NCI-H146 treated with DMSO at 0.1 percent for 48 hours (cell line): Measurements from ENCODE around the gene IQGAP2.
"Not testable (repeated sequence)": the region's sequence is repeated elsewhere in the genome, so short reads cannot be mapped to it uniquely, and the experiment has no call there.

Experiments
- DNase-seq: peaks from one replicate; lab custom pipeline; 2025; ENCODE audit not compliant: unreplicated experiment; lab: John Stamatoyannopoulos, UW

IQGAP2 gene

DNA sequence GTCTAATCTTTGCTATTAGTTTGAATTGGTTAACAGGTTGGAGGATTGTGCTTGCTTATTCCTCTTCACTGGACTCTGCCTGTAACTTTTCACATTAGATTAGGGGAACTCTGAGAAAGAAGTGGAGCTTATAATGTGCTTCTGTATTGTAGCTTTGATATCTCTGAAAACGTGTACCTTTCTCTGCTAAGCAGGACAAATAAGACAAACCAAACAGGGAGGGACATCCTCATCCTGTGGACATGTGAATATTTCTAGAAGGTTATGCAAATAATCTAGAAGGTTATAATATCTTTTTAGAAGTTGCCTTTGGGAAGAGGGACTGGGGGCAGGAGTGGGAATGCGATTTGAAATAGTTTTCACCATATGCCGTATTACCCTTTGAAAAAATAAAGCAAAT is 11.7 kb downstream of the IQGAP2 start:
- no peak for DNase-seq

DNA sequence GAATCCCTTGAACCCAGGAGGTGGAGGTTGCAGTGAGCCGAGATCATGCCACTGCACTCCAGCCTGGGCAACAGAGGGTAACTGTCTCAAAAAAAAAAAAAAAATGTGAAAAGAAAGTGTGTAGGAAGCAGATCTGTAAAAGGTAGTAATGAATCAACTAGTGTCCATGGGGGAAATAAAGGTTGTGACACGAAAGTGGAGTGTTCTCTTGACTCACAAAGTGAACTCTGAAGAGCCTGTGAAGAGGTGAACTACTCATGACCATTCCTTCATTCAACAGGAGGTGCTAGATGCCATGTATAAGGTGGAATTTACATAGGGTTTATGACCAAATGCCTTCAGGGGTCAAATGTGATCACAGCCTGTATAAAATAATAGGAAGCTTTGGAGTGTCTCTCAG is 12.8 kb downstream of the IQGAP2 start:
- DNase-seq, result no peak

DNA sequence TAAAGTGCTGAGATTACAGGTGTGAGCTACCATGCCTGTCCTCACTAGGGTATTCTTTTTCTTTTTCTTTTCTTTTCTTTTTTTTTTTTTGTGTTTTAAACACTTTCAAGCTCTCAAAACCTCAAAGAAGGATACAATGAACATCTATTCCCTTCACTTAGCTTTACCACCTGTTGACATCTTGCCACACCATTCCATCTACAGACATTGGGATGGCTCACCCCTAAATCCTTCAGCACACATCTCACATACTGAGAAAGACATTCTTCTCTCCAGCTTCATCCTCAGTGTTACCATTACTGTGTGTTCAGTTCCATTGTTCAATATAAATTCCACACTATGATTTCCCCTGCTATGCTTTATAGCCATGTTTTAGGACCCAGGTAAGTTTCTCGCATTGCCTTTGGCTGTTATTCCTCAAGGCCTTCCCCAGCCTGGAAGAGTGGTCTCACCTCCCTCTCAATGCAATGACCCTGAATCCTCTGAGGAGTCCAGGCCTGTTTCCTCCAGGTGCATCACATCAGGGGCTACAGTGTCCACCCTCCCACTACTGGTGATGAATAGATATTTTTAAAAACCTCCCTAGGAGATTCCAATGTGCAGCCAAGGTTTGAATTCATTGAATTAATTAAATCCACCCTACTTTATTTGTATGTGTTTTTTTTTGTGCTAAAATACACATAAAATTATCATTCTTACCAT is 16.7 kb downstream of the IQGAP2 start:
- DNase-seq, result no peak

DNA sequence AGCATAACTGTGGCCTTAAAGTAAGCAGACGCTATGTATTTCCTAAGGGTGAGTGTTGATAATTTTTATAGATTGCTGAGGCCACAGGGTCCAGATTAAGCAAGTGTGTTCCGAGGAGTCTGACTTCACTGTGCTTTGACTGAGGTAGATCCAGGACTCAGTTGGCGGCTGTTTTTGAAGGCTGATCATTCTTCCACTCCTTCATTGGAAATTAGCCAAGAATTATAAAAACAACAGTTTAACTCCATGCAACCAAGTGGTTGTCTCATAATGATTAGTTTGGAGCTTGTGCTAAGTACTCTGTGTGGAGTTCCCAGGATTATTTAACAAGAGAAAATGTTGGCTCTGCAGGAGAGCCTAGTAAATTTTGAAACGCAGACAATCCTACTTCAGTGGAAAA is 19.1 kb downstream of the IQGAP2 start:
- no peak for DNase-seq

DNA sequence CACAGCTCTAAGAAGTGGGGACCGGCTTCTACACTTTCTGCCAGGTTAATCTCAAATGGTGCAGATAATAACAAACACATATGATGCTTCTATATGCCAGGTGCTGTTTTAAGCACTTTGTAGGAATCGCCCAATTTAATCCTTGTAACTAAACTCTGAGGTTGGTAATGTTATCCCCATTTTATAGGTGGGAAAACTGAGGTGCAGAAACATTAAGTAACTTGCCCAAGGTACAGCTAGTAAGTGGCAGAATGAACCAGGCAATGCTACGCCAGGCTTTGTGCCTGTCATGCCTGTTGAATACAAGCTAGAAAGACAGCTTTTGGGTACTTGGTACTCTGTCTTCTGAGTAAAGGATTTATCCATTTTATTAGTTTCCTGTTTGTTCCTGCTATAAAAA is 19.7 kb downstream of the IQGAP2 start:
- DNase-seq, result no peak

DNA sequence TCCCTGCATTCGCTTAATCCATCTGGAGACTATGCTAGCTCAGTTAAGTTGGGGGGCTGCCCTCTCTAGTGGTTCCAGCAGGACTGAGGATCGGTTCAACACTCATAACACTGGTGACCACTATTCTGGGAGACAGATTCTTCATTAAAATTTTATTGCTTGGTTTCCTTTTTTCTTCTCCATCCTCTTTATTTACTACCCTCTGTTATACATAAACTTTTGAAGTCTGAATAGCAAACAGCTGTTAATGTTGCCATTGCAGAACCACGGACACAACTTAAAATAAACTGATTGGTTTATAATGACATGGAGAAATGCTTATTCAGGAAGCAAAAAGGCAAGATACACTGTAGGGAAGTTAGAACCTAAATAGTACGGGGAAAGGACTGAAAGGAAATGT is 22.1 kb downstream of the IQGAP2 start:
- no peak for DNase-seq

DNA sequence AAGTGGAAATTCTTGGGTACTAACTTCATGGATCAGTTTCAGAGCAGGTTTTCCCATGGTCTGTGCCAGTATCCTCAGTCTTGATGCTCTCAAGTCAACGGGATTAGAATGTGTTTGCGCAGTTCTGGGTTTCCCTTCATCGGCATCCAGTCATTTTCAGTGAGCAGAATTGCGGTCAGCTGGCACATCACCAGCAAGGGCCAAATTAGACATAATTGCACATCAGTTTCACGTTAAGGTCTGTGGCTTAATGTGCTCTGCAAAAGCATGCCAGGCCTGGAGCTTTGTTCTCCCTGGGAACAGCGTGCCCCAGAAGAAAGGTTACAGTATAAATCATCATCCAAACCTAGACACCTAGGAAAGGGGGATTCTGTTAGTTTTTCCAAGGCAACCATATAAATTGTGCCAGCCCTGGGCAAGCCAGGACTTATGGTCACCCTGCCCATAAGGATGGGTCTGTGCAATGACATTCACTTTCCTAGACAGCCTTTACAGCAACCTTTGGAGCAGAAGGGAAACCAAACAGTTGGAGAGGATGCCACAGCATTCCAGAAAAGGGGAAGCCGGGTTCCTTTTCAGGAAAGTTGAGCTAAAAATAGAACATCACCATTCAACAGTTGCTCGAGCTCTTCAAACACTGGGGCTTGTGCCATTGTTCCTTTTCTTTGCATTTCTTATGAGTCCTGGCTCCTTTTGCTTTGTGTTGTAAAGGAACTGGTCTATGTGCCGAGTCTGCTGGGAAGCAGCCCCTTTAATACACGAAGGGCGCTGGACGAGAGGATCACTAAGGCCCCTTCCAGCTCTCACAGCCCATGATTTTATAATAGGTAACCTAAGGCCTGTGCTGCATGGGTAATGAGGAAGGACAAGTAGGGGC is 23.1 kb downstream of the IQGAP2 start:
- no peak for DNase-seq

DNA sequence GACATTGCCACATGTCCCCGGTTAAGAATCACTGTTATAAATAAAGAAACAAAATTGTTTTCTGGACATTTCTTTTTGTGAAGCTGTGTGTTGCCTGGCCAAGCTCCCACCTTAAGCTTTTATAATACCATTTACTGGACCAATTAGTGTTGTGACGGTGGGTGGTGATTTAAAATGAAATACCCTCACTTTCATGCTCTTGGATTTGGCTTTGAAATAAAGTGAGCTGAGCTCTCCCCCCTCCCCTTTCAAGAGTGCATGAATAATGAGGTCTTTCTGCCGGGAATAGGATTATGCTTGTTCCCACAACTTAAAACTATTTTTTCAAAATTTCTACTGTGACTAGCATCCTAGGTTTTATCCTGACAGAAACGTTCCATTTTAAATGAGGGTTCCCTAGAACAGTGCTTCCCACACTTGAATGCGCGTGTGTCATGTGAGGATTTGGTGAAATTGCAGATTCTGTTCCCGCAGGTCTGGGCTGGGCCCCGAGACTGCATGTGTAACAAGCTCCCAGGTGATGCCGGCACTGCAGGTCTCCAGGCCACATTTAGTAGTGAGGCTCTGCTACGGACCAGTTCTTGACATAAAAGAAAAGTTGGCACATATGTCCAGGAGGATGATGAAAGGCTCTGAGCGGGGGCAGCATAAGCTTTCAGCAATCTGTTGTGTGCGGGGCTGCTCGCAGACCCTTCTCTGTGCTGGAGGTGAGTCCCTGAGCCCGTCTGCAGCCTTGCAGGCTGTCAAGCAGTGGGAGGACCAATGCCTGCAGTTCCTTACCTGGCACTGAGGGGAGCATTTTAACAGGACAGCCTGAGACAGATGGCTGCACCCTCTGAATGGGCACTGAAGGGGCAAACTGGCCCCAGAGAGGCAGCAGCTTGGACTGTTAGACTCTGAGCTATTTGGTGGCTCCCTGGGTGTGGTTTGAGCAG is 24.4 kb downstream of the IQGAP2 start:
- no peak for DNase-seq

DNA sequence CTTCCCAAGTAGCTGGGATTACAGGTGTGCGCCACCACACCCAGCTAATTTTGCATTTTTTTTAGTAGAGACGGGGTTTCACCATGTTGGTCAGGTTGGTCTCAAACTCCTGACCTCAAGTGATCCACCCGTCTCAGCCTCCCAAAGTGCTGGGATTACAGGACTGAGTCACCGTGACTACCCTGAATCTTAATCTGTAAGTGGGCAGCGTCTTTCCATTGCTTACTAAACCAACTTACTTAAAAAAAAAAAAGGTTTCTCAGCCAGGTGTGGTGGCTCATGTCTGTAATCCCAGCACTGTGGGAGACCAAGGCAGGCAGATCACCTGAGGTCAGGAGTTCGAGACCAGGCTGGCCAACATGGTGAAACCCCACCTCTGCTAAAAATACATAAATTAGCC is 25.5 kb downstream of the IQGAP2 start:
- not testable (repeated sequence) for DNase-seq

DNA sequence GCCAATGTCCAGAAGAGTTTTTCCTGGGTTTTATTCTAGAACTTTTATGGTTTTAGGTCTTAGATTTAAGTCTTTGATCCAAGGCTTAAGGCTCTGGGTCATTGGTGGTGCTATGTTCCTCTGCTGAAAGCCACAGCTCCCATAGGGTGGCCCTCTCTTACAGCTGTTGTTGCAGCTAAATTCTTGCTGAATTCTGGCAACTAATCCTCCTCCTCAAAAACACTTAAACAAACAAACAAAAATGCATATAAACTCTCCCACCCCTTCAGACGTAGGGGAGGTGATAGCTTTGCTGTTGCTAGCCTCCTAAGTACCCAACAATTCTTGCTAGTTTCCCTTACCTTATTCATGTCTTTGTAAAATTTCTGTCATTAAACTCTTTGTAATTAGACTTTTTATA is 30.2 kb downstream of the IQGAP2 start:
- no peak for DNase-seq

DNA sequence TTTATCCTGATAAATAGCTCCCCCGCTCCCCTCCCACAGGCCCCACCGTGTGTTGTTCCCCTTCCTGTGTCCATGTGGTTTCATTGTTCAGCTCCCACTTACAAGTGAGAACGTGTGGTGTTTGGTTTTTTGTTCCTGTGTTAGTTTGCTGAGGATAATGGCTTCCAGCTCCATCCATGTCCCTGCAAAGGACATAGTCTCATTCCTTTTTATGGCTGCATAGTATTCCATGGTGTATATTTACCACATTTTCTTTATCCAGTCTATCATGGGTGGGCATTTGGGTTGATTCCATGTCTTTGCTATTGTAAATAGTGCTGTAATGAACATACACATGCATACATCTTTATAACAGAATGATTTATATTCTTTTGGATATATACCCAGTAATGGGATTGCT is 34.4 kb downstream of the IQGAP2 start:
- not testable (repeated sequence) for DNase-seq

DNA sequence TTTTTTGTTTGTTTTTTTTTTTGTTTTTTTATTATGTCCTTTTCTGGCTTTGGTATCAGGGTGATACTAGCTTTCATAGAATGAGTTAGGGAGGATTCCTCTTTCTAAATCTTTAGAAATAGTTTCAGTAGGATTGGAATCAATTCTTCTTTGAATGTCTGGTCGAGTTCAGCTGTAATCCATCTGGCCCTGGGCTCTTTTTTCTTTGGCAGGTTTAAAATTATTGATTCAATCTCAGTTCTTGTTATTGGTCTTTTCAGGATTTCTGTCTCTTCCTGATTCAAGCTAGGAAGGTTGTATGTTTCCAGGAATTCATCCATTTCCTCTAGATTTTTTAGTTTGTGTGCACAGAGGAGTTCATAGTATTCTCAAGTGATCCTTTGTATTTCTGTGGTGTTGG is 34.9 kb downstream of the IQGAP2 start:
- no peak for DNase-seq

DNA sequence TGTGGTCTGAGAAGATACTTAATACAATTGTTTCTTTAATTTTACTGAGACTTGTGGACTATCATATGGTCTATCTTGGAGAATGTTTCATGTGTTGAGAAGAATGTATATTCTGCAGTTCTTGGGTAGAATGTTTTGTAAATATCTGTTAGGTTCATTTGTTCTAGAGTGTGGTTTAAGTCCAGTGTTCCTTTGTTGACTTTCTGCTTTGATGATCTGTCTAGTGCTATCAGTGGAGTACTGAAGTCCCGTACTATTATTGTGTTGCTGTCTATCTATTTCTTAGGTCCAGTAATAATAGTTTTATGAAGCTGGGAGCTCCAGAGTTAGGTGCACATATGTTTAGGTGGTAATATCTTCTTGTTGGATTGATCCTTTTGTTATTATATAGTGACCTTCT is 36.1 kb downstream of the IQGAP2 start:
- DNase-seq, result no peak

DNA sequence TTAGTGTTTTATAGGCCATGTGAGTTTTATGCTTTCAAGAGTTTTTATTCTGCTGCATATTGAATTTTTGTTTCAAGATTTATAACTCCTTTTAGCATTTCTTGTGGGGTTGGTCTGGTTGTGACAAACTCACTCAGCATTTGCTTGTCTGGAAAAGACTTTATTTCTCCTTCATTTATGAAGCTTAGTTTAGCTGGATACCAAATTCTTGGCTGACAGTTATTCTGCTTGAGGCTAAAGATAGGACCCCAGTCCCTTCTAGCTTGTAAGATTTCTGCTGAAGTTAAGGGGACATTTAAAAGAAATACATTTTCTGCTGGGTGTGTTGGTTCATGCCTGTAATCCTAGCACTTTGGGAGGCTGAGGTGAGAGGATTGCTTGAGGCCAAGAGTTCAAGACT is 36.8 kb downstream of the IQGAP2 start:
- DNase-seq, result no peak

DNA sequence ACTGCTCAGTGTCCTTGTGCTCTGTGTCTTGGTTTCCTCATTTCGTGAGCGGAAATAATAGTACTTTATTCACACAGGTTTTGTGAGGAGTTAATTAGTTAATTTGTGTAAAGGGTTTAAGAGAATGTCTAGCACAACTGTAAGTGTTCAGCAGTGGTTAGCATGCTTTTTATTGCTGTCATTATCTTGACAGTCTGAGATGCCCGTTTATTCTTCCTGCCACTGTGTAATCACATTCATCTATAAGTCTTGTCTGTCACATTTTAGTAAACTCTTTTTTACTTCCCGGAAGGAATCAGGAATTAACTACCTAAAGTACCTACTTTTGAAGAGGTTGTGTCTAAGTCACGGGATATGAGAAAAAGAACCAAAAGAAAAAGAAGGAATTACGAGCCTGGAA is 38.0 kb downstream of the IQGAP2 start:
- DNase-seq, result no peak

DNA sequence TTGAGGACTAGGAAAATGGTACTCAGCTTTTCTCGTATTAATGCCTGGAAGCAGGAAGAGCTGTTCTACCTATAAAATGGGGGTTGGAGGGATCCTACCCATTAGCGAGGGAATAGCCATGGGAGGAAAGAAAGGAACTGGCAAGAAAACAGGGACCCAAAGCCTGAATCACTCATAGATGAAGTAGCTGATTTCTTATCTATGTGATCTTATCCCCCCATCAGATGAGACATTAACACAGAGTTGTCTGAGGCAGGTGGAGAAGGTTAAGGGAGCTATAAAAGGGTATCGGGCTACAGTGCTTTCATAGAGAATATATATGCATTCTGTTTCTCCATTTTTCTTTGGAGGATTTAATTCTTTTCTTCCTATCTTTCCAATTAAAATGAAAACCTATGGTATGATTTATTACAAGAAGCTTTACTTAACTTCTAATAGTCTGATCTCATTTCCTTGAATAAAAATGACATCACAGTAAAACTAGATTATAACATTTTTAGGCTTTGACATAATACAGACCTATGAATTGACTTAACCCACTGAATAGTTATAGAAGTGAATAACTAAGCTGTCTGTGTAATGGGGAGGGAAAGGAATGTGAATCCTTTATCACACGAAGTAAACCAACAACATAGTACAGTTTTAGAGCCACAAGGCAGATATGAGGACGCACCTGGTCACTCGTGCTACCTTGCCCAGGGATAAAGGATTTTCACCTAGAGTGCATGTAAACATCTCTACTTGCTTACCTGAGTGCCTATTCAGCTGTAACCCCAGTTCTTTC is 39.0 kb downstream of the IQGAP2 start:
- no peak for DNase-seq

DNA sequence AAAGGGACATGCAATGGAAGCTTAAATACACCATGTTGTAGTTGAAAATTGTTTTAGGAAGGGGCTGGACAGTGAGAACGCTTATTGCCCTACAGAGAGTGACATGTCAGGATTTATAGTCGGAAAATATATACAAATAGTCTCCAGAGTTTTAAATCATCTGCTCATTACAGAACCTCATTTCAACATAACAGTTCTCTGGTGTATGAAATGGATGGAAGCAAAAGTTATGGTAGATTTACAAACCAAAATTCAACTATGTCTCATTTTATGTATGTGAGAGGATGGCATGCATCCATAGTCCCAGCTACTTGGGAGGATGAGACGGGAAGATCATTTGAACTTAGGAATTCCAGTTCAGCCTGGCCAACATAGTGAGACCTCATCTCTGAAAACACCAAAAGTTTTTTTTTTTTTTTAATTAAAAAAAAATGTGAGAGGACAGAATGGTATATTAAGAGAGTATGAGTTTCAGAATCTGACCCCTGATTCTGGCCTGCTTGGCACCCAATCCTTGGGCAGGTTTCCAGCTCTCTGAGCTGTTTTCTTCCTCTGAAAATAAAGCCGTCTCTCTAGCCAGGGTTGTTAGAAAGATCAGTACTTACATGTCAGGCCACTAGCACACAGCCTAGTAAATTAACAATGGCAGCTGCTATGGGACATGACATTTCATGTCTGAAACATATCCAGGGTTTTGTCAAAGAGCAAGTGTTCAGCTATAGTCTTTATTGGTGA is 40.1 kb downstream of the IQGAP2 start:
- no peak for DNase-seq

DNA sequence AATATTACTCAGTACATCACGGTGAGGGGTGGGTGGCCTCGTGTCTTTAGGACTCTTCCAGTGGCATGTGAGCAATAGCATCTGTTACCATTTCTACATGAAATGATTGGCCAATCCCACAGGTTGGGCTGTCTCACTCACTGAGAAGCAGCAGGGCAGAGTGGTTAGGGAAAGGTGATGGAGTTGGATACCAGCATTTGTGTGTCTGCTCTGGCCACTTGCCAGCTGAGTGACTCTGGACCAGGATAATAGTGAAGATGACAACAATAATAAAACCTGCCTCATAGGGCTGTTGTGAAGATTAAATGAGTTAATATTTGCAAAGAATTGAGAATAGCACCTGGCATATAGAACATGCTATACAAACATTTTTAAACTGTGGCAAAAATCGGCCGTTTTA is 42.0 kb downstream of the IQGAP2 start:
- no peak for DNase-seq

DNA sequence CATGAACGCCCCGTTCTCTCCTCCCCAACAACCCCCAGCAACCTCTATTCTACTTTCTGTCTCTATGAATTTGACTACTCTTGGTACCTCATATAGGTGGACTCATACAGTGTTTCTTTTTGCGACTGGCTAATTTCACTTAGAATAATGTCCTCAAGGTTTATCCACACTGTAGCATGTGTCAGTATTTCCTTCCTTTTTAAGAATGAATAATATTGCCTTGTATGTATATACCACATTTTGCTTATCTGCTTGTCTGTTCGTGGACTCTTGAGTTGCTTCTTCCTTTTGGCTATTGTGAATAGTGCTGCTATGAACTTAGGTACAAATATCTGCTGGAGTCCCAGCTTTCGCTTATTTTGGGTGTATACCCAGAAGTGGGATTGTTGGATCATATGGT is 42.7 kb downstream of the IQGAP2 start:
- no peak for DNase-seq

DNA sequence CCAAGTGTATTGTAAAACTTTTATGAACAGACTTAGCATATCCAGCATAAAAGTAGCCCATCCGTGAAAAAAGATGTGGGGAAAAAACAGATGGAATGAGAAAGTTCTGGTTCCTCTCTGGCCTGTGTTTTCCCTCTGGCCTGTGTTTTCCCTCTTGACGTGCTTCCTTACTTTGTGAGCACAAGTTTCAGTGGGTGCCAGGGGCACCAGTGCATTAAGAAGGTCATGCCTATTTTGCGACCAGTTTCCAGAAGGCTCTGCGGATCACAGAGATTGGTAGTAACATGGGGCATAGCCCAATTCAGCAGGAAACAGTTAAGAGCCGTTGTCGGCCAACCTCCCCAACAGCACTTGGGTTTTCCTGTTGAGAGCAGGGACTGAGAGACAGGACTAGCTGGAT is 43.7 kb downstream of the IQGAP2 start:
- DNase-seq, result no peak
